Measurements from ENCODE around the gene LYSMD3. TPM values are rescaled to one million over a fixed set of nuclear protein-coding genes. Genes with fewer than 3 reads are reported as not detected.

The LYSMD3 gene
- total RNA-seq, 1 donor from 2014 or later, result 6.5 TPM

DNA sequence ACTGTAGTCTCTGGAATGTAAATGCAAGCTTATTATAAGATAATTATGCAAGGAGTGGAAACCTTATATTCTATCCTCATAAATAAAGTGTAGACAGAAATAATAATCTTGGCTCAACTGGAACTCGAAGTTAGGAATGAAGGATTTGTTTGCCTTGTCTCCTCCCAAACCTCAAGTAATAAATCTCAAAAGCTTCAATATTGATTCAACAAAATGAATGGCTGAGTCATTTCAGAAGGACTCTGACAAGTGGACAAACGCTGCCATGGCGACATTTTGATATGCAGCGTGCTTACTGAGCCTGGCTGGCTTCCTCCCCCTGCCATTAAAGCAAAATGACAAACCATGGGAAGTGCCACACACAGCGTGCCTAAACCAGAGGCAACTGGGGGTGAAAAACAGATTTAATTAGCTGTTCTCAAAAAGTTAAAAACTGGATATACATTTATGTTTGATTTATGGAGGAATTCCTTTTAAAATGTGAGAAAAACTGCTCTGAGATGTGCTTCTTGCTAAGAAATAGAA lies 18.7 kb upstream of the LYSMD3 start:
- H3K4me3 ChIP-seq (ENCODE audit: low read depth, low read length), result no peak overlapping the region
- DNase-seq (ENCODE audit: low read depth), result no peak
- TF ChIP-seq CTCF (conservative IDR thresholded peaks at IDR 0.05; ENCODE audit: low read depth, low read length), result no peak

GRCh38 chr5:90547072-90547536 lies 17.7 kb upstream of the LYSMD3 start:
- no peak for TF ChIP-seq CTCF (conservative IDR thresholded peaks at IDR 0.05; ENCODE audit: low read depth, low read length)
- DNase-seq (ENCODE audit: low read depth), result no peak
- no peak overlapping the region for H3K4me3 ChIP-seq (ENCODE audit: low read depth, low read length)

GRCh38 chr5:90546216-90546837 lies 16.9 kb upstream of the LYSMD3 start:
- TF ChIP-seq CTCF (conservative IDR thresholded peaks at IDR 0.05; ENCODE audit: low read depth, low read length), result no peak
- DNase-seq (ENCODE audit: low read depth), result no peak
- H3K4me3 ChIP-seq (ENCODE audit: low read depth, low read length), result no peak overlapping the region

DNA sequence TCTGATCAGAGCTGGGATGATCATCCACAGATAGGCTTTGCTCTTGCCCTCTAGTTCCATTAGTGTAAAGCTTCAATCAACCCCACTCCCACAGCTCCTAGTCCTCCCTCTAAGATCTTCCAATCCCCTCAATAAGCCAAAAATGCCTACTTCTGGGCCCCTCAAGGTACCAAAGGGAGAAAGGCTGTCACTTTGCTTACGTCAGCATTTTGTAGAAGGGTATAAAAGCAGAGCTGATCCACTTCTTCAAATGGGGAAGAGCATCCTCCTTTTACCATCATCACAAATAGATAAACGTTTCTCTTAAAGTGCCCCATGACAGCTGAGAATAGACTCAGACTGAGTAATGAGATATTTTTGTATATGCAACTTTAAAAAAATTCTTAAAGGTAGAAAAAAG lies 16.1 kb upstream of the LYSMD3 start:
- no peak overlapping the region for H3K4me3 ChIP-seq (ENCODE audit: low read depth, low read length)
- TF ChIP-seq CTCF (conservative IDR thresholded peaks at IDR 0.05; ENCODE audit: low read depth, low read length), result no peak
- no peak for DNase-seq (ENCODE audit: low read depth)

DNA sequence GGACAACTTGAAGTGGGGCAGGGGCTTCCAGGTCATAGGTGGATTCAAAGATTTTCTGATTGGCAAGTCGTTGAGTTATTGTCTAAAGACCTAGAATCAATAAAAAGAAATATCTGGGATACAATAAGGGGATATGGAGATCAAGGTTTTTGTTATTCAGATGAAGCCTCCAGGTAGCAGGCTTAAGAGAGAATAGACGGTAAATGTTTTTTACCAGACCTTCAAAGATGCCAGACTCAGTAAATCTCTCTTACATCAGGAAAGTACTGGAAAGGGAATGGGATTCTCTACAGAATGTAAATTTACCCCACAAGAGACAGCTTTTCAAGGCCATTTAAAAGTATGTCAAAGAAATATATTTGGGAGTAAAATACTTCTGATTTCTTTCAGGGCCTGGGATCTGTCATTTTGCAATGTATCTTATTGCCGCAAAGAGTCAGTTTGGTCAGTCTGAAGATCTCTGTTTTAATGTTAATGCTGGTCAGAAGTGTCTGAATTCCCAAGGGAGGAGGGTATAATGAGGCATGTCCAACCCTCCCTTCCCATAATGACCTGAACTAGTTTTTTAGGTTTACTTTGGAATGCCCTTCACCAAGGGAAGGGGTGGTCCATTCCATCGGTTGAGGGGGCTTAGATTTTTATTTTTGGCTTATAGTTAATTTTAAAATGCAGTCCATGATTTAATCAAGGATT lies 13.6 kb upstream of the LYSMD3 start:
- no peak for TF ChIP-seq CTCF (conservative IDR thresholded peaks at IDR 0.05; ENCODE audit: low read depth, low read length)
- DNase-seq (ENCODE audit: low read depth), result no peak
- H3K4me3 ChIP-seq (ENCODE audit: low read depth, low read length), result no peak overlapping the region

DNA sequence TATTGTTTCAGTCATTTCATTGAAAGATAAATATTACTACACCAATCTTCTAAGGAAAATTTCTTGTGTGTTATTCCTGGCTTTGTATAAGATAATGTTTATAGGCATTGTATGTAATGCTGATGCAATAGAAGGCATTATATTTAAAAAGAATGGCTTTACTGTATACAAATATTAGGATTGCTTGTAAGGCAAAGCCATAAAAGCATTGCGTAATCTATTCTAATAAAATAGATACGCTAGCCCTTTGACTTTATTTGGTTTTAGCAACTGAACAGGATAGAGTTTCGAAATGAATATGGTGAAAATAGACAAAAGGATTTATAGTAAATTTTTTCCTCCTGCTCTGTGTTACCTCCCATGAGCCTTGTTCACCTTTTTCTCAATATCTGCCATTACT lies 5.5 kb upstream of the LYSMD3 start:
- no peak overlapping the region for H3K4me3 ChIP-seq (ENCODE audit: low read depth, low read length)
- no peak for TF ChIP-seq CTCF (conservative IDR thresholded peaks at IDR 0.05; ENCODE audit: low read depth, low read length)
- no peak for DNase-seq (ENCODE audit: low read depth)

Data from epithelial cell of proximal tubule (primary cell).